HG03039 (cell line): Measurements from ENCODE around the gene MAN2A1.

Experiments
- ATAC-seq: cut with Tn5 transposase; IDR thresholded peaks from one replicate; pipeline ENCODE4 v1.9.1; 2021; ENCODE audit warnings: mild to moderate bottlenecking, moderate library complexity; ENCODE audit not compliant: unreplicated experiment

The MAN2A1 gene

DNA sequence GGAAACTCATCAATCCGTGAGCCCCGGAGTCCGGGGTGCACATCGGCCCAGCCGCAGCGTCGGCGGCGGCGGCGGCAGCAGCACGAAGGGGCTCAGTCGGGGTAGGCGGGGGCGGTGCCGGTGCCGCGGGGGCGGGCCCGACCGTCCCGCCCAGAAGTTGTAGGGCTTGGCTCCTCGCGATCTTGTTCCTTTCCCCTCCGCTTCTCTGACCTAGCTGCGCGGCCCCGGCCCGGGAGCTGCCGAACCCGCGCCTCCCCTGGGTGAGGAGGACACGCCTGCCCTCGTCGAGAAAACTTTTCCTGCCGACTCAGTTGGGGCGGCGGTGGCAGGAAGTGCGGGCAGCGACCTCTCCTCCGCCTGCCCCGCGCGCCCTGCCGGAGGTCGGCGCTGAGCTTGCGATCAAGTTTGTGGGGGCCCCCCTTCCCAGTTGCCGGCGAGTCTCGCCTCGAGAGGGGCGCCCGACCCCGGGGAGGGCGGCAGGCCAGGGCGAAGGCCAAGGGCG lies at the start of gene MAN2A1:
Gene MAN2A1 (plus strand): TSS at position 188 of the 502 bp plus-strand sequence. CDS start 491 bp downstream, outside the sequence.
- ATAC-seq: peak; percentile 55

DNA sequence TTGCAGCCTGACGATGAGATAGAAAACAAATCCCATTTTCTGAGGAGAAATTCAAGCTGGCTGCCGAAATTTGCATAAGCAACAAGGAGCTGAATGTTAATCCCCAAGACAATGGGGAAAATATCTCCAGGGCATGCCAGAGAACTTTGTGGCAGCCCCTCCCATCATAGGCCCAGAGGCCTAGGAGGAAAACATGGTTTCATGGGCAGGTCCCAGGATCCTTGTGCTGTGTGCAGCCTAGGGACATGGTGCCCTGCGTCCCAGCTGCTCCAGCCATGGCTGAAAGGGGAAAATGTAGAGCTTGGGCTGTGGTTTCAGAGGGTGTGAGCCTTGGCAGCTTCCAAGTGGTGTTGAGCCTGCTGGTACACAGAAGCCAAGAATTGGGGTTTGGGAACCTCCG lies 48.8 kb upstream of the MAN2A1 start:
- no peak for ATAC-seq

DNA sequence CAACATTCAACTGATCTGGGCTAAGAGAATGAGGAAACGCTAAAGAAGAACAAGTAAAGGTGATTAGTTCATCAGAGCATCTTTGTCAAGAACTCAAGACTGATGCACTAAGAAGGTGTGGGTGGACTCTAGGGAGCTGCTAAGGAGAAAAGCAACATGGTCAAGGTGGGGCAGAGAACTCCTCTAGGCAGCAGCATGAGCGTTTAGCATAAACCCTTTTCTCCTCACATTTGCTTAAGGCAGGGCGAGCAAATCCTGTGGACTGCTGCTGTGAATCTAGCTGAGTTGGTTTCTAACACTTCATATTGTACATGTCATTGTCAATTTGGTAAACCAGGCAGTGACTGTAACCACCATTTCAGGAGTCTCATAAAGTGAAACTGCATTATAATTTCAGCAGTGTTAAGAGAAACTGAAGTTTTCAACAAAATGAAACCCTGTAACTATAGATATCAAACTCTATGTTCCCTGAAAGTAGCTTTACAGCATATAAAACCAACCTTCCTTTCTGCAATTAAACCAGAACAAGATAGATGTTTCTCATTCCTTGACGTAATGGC lies 45.9 kb upstream of the MAN2A1 start:
- ATAC-seq: no peak

DNA sequence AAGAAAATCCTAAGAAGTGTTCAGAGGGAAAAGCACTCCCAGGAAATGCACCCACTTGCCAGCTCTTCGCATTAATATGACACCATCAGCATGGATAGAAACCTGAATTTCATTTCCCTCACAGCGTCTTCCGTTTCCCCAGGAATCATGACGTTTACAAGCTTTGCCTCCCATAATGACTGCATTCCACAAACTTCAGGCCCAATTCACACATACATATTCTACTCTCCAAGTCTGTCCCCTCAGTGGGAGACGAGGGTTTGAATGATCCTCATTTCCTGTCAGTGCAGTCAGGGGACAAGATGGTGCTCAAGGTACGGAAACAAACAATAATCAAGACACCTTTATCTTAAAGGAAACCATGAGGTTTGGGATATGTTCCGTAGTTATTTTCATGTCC lies 44.9 kb upstream of the MAN2A1 start:
- ATAC-seq: no peak

DNA sequence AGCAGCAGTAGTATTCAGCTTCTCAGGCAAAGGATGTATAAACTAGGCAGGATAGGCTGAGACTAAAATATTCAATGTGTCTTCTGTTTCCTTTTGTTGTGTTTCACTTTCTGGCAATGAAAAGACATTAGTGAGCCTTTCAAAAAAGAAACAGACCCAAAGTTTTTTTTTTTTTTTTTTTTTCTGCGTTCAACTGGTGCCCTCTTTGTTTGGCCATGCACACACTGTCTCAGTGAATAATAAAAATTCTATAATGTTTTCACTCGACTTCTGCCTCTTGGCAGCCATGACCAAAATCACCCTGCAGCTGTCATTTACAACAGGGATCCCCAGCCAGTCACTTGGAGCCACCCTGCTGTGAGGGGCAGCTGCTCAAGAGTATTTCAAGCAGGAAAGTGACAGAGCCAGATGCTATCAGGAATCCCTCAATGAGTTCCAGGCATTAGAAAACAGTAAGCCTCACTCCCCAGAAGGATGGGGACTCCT lies 44.0 kb upstream of the MAN2A1 start:
- ATAC-seq: no peak

DNA sequence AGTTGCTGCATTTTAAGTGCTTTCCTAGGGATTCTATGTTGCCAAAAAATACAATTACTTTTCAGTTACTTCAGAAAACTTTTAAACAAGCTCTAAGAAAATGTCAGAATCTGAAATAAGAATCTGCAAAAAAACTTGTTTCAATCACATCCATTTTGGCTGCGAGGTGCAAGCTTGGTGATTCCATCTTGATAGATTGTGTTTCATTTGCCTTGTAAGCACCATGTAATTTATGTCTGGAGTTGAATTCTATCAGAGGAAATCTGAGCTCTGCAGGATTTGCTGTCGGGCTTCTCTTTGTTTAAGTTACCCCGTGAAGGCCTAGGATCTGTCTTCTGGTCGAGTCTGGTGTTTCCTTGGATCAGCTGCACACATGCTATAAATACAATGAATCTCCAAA lies 40.4 kb upstream of the MAN2A1 start:
- ATAC-seq: no peak

DNA sequence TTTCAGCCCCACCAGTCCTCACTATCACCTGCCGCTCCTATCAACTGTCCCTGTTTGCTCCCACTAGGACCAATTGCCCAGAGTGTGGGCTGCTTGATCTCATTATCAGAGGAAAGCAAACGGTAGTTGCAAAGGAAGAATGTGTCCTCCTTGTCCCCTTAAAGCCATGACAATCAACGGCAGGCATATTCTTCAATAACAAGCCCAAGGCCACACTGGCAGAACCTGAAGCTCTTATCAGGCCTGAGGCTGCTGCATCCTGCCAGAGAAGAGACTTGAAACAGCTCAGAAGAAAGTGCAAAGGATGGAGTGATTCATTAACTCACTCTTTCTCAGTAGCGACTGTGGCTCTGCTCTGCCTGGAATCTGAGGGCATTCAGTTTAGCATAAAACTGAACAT lies 39.2 kb upstream of the MAN2A1 start:
- no peak for ATAC-seq

DNA sequence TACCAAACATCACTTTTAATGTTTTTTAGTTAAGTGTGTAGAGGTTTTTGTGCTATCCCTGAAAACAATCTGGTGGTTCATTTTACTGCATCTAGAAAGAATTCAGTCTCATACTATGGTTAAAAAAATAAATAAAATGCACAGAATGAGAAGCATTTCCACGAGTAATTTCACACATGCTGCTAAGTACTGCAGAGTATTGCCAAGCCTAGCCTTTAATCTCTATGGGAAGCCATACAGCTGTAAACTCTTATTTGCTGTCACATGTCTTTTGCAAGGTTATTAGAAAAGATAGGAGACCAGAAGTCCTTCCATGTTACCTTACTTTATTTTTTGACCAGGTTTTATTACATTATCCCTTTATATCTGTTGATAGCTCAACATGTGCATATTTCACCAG lies 37.6 kb upstream of the MAN2A1 start:
- ATAC-seq: no peak

DNA sequence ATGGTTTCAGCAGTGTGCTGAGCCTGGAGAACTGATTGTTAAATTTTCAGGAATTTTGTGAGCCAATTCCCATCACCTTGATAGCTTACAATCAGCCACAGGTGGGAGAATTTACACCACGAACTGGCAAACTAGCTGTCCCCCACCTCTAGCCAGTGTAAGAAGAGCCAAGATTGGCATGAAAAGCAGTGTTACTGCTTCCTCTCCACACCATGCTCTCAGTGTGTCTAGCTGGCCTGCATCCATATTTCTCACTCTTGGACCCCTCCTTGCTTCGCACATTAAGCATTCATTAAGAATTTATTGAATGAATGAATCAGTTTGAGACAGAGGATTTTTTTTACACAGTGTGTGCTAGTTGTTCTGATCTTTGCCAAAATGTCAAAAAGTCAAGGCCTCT lies 36.7 kb upstream of the MAN2A1 start:
- ATAC-seq: no peak

DNA sequence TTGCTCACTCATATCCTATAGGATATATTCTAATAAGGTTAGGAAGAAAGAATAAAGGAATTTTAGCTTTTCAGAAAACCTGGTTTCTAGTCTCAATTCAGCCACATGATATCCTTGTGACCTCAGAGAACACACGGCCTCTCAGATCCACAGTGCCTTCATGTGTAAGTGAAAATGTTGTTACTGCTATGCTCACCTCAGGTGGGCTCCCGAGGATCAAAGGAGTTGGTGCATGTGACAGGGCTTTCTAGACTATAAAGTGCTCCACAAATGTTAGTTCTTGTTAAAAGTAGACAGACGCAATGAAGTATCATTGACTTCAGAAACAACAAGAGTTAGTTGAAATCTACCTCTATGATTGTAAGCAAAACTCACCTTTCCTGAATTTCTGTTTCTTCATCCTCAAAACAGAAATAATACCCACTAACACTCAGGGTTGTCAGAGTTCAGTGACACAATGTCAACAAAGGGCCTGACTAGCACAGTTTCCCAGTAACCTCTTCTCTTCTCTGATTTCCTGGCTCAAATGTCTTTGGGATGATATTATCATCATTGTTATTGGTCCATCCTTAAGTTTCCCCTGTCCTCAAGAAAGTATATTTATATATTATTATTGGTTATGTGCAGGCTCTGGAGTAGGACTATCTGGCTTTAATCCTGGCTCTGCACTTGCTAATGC lies 36.0 kb upstream of the MAN2A1 start:
- no peak for ATAC-seq

DNA sequence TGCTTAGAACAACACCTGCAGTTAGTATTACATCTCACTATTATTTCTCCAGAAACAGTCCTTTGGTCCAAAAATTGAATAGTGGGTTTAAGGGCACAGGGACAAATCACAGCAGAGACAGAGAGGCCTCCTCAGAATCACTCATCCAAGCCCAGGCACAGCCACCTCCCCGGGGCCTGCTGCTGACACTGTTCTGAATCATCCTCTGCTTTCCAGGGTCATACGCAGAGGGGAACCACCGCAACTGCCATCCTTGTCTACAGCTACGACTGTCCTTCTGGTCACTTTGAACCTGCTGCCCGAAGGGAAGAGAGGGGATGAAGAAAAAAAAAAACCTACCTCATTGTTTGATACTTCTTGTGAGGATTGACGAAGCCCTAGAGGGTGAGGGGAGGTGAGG lies 35.3 kb upstream of the MAN2A1 start:
- ATAC-seq: no peak

DNA sequence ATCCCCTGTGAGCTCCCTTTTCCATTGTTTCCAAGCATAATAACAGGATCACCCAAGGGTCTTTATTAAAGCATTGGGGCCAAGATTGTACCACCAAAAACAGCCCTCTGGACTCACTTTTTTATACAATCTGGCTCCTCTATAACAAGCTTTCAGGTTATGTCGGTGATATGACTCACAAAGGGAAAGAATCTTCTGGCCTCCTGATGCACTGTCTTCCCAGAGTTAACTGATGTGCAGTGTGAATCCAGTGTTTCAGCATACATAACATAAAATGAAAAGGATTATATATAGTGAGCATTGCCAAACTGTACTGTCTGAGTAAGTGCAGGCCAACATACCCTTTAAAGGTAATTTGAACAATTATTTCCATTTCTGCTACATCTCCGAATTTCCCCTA lies 33.9 kb upstream of the MAN2A1 start:
- no peak for ATAC-seq

DNA sequence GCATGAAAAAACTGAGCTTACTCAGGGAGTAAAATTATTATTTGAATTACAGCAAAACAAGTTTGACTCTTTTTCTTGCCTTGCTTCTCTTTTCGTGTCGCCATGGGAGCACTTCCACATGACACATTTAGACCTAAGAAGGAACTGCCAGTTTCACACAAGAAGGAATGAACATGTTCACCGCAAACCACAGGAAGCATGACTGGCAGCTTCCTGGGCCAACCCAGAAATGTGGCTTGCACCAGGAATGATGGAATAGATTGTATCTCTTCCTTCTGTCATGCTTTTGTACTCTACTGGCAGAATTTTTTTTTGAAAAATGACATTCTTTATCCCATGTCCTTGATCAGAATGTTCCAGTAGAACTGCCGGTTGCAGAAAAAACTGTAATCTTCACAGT lies 32.9 kb upstream of the MAN2A1 start:
- no peak for ATAC-seq

DNA sequence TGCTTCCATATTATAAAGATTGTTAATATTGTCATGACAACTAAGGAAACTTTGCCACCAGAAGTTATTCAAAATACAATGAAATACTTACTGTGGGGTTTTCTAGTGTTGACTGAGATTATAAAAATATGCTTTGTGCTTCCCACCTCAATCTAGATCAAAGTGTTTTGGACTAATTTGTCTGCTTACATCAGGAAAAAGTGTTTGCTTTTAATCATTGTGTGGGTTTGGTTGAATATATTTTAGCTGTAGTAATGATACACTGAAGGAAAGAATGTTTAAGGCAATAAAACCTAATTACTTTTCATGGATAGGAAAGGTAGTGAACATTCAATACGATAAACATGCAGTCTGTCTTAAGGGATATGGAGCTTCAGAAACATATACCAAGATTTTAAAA lies 29.8 kb upstream of the MAN2A1 start:
- no peak for ATAC-seq

DNA sequence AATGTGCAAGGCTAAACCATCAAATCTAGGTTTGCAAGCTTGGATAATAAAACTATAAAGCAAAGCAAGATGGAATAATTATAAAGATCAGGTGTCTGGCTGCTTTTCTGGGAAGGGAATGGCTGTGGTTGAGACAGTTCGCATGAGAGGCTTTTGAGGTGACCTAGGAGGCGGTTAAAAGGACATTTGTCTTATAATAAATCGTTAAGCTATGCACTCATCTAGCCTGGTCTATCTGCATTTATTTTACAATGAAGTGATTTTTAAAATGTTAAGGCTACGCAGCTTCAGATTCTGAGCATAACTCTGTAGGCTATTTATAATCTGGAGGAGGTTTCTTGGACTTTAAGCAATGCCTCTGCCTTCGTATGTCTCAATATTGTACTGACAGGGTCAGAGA lies 29.4 kb upstream of the MAN2A1 start:
- ATAC-seq: no peak

DNA sequence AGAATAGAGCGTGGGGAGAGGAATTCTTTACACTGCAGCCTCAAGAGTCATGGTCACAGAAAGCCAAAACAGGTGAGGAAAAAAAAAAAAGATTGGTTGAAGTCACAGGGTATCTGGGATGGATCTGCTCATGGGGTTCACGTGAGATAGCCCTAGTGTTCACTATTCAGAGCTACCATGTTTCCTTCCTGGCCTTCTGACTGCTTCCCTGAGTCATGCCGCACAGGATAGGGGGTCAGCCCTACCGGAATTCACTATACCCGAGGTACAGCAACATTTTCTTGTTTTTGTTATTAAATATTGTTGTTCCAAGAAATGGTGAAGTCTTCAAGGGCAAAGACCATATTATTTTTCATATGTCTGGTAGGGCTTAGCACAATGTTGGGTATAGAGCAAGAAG lies 21.5 kb upstream of the MAN2A1 start:
- no peak for ATAC-seq

DNA sequence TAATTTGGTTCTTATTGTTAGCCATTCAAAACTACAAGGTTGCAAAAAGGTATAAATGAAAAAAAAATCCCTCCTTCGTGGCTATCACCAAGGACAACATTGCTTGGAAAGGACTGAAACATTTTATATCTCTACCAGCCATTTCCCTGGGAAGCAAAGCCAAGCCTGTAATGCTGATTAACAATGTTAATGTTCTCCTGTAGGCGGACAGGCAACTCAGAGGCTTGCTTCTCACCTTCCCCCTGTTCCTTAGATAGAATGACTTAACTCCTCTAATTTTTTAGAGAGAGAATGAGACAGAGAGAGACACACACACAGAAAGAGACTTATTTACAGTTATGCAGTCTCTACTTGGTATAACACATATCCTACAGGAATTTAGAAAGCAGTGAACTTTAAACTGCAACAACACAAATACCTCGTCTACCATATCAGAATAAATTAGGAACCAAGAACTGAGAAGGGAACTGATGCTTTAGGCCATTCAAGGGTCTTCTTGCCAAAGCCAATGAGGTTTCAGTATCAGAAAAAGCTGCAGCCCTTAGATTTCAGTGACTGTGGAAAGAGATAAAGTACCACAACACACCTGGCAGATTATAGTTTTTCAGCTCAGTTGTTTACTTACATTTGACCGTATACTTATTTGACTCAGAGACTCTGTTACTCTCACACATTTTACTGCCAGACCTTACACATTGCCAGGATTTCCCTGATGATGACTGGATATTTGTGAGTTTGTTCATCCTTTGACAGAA lies 20.9 kb upstream of the MAN2A1 start:
- ATAC-seq: no peak

DNA sequence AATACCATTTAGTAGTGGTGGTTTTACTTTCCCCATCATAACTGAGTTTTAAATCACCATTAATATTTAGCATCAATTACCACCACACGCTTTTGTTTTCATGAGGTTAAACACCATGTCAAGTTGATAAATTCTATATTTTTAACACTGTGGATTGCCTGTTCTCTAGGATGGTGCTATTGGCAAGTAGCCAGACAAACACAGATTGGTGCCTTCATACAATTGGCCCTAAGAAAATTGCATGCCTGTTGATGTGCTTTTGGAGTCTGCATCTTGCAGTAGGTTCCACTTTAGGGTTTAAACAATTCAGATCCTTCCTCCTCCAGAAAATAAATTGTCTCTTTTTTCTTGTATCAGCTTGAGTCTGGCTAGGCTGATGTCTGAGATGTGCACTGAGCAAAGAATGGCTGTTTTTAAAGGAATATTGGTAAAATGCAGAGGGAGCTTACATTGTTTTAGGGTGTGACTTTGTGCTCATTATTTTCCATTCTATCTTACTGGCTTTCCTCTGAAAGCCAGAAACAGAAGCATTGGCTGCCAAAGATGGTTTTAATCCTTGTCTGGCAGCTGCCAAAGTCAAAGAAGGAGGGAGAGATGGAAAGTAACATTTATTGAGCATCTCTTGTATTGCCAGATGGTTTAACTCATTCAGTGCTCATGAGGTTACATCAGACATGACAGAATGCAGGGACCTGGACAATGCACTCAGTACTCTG lies 19.6 kb upstream of the MAN2A1 start:
- ATAC-seq: no peak

DNA sequence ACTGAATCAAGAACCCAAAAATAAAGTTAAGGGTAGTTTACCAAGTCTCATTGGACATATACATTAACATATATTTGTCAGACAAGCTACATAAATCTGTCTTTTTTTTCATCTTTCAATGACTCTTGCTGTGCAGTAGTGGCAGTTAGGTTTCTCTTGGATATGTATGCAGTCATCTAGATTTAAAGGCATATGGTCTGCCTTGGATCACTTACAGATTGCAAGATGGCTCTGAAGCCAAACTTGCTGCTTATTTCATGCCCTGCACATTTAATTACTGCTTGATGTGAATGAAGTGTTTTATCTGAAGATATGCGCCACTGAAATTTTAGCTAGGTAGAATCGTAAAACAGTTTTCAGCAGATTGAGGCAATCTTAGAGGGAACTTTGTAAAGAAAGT lies 18.6 kb upstream of the MAN2A1 start:
- no peak for ATAC-seq

DNA sequence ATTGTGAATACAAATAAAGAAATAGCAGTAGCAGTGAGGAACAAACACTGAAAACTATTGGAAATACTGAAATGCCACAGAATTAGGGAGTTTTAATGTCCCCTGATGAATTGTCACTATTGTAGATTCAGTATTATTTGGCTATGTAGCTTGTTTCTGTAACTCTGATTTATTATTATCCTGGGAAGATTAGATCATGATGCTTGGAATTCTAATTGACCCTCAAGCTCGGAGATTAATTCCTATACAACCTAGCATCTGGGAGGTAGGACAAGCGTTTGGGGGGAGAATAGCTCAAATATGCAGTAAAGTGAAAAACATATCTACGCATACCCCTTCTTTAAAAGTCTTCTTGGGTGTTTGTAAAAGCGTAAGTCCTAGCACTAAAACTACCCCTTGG lies 15.1 kb upstream of the MAN2A1 start:
- ATAC-seq: no peak

DNA sequence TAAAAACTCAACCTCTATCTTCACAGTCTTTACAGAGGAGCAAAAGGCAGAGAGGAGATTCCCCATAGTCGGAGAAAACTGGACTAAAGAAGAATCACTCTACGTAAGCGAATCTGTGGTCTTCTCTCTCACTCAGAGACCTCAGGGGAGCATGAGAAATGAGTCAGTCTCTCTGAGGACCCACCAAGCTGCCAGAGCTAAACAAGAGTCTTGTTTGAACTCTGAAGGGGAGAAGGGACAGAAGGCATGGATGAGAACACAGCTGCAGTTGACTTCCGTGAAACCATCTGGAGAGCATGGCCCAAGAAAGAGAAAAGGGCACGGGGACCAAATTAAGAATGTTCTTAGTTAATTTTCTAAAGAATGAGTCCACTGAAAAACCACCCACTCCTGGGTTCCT lies 12.8 kb upstream of the MAN2A1 start:
- no peak for ATAC-seq
